Suprapubic skin (tissue), 4 donors: ENCODE data around the gene RCN1.

Experiments used
- POLR2A ChIP-seq, 2 donors: fragments of 450-650 bp; IDR thresholded peaks; one replicate each; pipeline ENCODE4 v1.6.1; 2017; ENCODE audit warnings: antibody characterized with exemption in 2 of 2, mild to moderate bottlenecking in 2 of 2, moderate library complexity in 2 of 2
- POLR2AphosphoS5 ChIP-seq, 3 donors: sonication (generic); formaldehyde crosslinking; IDR thresholded peaks; one replicate each; pipeline ENCODE4 v1.6.1; 2017; ENCODE audit warnings: antibody characterized with exemption in 3 of 3
- TF ChIP-seq, protein P1 (sequence below), 2 donors: fragments of 200-600 bp in 1 of 2; fragments of 450-650 bp in 1 of 2; sonication (generic) in 1 of 2; IDR thresholded peaks; one replicate each; pipeline ENCODE4 v1.5.1; 2016 to 2019; ENCODE audit warnings: antibody characterized with exemption in 2 of 2, mild to moderate bottlenecking in 1 of 2, moderate library complexity in 1 of 2

- TF ChIP-seq, protein P1, sequence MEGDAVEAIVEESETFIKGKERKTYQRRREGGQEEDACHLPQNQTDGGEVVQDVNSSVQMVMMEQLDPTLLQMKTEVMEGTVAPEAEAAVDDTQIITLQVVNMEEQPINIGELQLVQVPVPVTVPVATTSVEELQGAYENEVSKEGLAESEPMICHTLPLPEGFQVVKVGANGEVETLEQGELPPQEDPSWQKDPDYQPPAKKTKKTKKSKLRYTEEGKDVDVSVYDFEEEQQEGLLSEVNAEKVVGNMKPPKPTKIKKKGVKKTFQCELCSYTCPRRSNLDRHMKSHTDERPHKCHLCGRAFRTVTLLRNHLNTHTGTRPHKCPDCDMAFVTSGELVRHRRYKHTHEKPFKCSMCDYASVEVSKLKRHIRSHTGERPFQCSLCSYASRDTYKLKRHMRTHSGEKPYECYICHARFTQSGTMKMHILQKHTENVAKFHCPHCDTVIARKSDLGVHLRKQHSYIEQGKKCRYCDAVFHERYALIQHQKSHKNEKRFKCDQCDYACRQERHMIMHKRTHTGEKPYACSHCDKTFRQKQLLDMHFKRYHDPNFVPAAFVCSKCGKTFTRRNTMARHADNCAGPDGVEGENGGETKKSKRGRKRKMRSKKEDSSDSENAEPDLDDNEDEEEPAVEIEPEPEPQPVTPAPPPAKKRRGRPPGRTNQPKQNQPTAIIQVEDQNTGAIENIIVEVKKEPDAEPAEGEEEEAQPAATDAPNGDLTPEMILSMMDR (IDR thresholded peaks at IDR 0.05), result no peak
- TF ChIP-seq POLR2A (IDR thresholded peaks at IDR 0.05) (no peak), POLR2AphosphoS5 (IDR thresholded peaks at IDR 0.05) (no peak)
Measured at GRCh38 chr11:32153747-32154146, 62.9 kb downstream of the RCN1 start.
